ENCODE data around the gene ZNF524.

- TF ChIP-seq EZH2phosphoT487 (IDR thresholded peaks at IDR 0.05; ENCODE audit: insufficient read depth, low read depth) = no peak
- no peak for TF ChIP-seq EZH2 (IDR thresholded peaks at IDR 0.05; ENCODE audit: insufficient read depth, poor library complexity, severe bottlenecking)
Measured at GRCh38 chr19:55643887-55644176, 43.7 kb downstream of the ZNF524 start.

Data from GM23248 (cell line).